Mesothelial cell of epicardium (in vitro differentiated cells): ENCODE measurements around the gene UBR2. TPM values are rescaled to one million over a fixed set of nuclear protein-coding genes. Genes with fewer than 3 reads are reported as not detected.

Source experiments
- DNase-seq, 2 experiments: peaks; one replicate each; pipeline ENCODE4 v3.0.0; 2021; ENCODE audit warnings: low spot score in 2 of 2; ENCODE audit not compliant: unreplicated experiment in 2 of 2
- H3K27ac Mint-ChIP-seq: 2 replicates; pipeline ENCODE4 v1.8.0; 2021; ENCODE audit warnings: mixed read lengths
- H3K27me3 Mint-ChIP-seq: 2 replicates; pipeline ENCODE4 v1.8.0; 2021; ENCODE audit warnings: low read depth, mixed read lengths
- H3K36me3 Mint-ChIP-seq: 2 replicates; pipeline ENCODE4 v1.8.0; 2021; ENCODE audit warnings: mixed read lengths
- H3K4me1 Mint-ChIP-seq: 2 replicates; pipeline ENCODE4 v1.8.0; 2021; ENCODE audit warnings: mixed read lengths
- H3K4me3 Mint-ChIP-seq: 2 replicates; pipeline ENCODE4 v1.8.0; 2021; ENCODE audit warnings: mild to moderate bottlenecking, moderate library complexity, mixed read lengths
- H3K9me3 Mint-ChIP-seq: 2 replicates; pipeline ENCODE4 v1.8.0; 2021; ENCODE audit warnings: mixed read lengths
- total RNA-seq: library from RNA; stranded (reverse); gene quantifications from 3 replicates; pipeline ENCODE4 v1.2.1, GENCODE V29; 2021
- TF ChIP-seq, protein P1 (sequence below): fragments of 200-600 bp; sonication (generic); IDR thresholded peaks from one replicate; pipeline ENCODE4 v1.5.0; 2021; ENCODE audit warnings: antibody characterized with exemption; ENCODE audit not compliant: unreplicated experiment

UBR2 gene
- total RNA-seq, 1 donor from 2014 or later = 26.8 TPM

DNA sequence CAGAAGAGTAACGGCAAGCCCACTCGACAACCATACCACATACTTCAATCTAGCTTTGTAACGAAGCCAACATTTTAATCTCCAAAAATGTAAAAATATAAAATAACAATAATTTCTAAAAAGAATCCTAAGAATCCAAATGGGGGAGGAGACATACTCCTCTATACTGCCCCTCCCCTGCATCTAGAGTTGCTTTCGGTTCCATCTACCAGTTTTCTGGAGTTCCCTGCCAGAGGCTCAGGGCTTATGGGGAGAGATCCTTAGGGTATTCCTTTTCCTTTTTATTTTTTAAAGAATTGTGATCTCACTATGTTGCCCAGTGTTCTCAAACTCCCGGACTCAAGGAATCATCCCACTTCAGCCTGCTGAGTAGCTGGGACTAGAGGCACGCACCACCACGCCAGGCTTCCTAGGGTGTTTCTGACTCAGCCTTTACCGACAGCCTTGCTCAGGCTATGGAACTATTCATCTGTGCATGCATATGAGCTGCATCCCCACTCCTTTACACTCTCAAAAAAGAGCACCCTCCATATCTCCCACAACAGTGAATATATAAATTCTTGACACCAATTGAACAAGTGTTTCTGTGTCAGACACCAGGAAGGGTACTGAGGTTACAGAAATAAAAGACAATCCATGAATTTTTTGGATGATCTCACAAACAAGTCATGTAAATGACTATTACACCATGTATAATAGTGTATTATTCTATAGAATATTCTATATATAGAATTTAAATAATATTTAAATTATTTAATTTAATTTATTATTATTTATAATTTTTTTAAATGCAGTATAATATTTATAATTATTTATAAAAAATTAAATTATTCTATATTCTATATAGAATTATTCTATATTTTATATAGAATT is 40.7 kb upstream of the UBR2 start:
- H3K4me3 Mint-ChIP-seq = no peak overlapping the region
- H3K27me3 Mint-ChIP-seq = no peaks in the 10 kb centered on the region
- H3K4me1 Mint-ChIP-seq = peaks cover 9% of the 10 kb centered on the region
- DNase-seq = no peak
- TF ChIP-seq, protein P1, sequence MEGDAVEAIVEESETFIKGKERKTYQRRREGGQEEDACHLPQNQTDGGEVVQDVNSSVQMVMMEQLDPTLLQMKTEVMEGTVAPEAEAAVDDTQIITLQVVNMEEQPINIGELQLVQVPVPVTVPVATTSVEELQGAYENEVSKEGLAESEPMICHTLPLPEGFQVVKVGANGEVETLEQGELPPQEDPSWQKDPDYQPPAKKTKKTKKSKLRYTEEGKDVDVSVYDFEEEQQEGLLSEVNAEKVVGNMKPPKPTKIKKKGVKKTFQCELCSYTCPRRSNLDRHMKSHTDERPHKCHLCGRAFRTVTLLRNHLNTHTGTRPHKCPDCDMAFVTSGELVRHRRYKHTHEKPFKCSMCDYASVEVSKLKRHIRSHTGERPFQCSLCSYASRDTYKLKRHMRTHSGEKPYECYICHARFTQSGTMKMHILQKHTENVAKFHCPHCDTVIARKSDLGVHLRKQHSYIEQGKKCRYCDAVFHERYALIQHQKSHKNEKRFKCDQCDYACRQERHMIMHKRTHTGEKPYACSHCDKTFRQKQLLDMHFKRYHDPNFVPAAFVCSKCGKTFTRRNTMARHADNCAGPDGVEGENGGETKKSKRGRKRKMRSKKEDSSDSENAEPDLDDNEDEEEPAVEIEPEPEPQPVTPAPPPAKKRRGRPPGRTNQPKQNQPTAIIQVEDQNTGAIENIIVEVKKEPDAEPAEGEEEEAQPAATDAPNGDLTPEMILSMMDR = no peak
- peaks cover 2% of the 10 kb centered on the region for H3K36me3 Mint-ChIP-seq
- H3K27ac Mint-ChIP-seq = peak overlapping the region; percentile 72
- H3K9me3 Mint-ChIP-seq = peaks cover 8% of the 10 kb centered on the region

DNA sequence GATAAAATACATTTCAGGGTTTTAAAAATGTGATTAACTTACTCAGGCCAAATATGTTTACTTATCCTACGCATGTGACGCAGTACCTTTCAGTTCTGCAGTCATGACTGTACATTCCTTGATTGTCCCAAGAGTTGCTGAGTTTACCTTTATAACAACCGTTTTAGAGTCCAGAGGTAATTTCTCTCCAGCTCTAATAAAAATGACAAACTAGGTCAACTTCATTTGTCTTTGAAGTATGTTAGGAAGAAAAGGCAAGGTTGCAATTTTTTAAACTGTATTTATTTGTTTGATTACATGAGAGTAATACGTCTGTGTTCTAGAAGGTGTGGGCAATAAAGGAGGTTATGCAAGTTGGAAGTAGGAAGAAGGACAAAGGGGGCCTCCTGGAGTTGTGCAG is 38.6 kb upstream of the UBR2 start:
- no peak for DNase-seq
- TF ChIP-seq, protein P1 = no peak
- H3K27ac Mint-ChIP-seq = no peak overlapping the region
- no peaks in the 10 kb centered on the region for H3K36me3 Mint-ChIP-seq
- peaks cover 9% of the 10 kb centered on the region for H3K4me1 Mint-ChIP-seq
- no peaks in the 10 kb centered on the region for H3K27me3 Mint-ChIP-seq
- H3K4me3 Mint-ChIP-seq = no peak overlapping the region
- peaks cover 2% of the 10 kb centered on the region for H3K9me3 Mint-ChIP-seq

DNA sequence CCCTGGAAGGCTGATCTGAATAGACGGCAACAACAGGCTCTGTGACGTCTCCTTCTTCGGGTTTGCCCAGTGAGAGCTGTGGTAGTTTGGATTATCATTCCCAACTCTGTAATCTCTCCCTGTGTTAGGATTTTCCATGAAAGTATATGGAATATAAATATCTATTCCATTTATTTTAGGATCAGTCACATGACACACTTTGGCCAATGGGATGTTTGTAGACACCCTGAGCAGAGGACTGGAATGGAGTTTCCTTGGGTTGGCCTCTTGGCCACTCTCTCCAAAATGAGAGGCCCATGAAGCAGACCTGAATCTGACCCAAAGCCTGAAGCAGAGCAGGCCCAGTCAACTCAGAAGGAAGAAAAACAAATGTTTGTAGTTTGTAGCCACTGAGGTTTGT is 37.2 kb upstream of the UBR2 start:
- DNase-seq = no peak
- TF ChIP-seq, protein P1 = no peak
- no peak overlapping the region for H3K4me3 Mint-ChIP-seq
- H3K36me3 Mint-ChIP-seq = no peaks in the 10 kb centered on the region
- H3K27me3 Mint-ChIP-seq = no peaks in the 10 kb centered on the region
- no peaks in the 10 kb centered on the region for H3K9me3 Mint-ChIP-seq
- no peak overlapping the region for H3K27ac Mint-ChIP-seq
- peaks cover 9% of the 10 kb centered on the region for H3K4me1 Mint-ChIP-seq

DNA sequence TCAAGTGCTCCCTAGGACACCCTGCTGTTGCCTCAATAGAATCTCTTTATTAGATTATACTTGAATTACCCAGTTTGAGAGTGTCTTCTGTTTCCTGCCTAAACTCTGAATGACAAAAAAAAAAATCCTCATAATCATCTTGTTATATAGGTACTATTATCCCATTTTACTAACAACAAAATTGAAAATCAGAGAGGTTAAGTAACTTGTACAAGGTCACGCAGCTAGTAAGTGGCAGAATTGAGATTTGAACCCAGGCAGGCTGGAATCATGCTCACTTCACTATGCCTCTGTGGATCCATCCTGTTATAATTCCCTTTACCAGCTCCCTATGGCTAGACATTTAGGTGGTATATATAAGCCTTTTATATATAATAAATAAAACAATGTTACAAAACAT is 36.6 kb upstream of the UBR2 start:
- Mint-ChIP-seq H3K4me3 (no peak overlapping the region), H3K27ac (no peak overlapping the region), H3K9me3 (no peaks in the 10 kb centered on the region), H3K36me3 (no peaks in the 10 kb centered on the region), H3K27me3 (no peaks in the 10 kb centered on the region), H3K4me1 (peaks cover 9% of the 10 kb centered on the region)
- DNase-seq = no peak
- TF ChIP-seq, protein P1 = no peak

DNA sequence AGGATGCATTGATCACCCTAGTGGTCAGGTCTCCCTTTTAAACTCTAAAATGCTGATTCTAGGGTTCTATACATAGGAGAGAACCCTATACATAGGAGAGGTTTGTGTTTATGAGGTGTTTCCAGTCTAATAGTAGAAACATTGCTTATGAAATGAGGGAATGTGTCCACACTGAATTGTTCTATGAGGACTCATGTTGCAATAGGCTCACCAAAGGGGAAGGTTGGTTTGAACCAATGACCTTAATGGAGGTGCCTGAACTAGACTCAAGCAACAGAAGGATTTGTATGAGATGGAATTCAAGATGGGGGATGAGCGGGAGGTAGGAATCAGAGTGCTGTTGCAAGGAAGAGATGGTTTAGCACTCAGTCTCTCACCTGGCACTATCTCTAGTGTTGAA is 33.5 kb upstream of the UBR2 start:
- no peaks in the 10 kb centered on the region for H3K36me3 Mint-ChIP-seq
- H3K4me1 Mint-ChIP-seq = peaks cover under 1% of the 10 kb centered on the region
- H3K27ac Mint-ChIP-seq = no peak overlapping the region
- H3K9me3 Mint-ChIP-seq = no peaks in the 10 kb centered on the region
- TF ChIP-seq, protein P1 = no peak
- H3K4me3 Mint-ChIP-seq = no peak overlapping the region
- no peak for DNase-seq
- H3K27me3 Mint-ChIP-seq = no peaks in the 10 kb centered on the region
